Esophagus squamous epithelium (tissue), 4 donors: ENCODE results near the gene SREBF2.

Experiments used
- POLR2A ChIP-seq, 4 donors: fragments of 450-650 bp; IDR thresholded peaks; one replicate each; pipeline ENCODE4 v1.6.1; 2017; ENCODE audit warnings: antibody characterized with exemption in 4 of 4, mild to moderate bottlenecking in 4 of 4, moderate library complexity in 3 of 4
- TF ChIP-seq, protein P1 (sequence below), 6 experiments: fragments of 450-650 bp in 4 of 6; fragments of 200-600 bp in 2 of 6; sonication (generic) in 2 of 6; IDR thresholded peaks; one replicate each; pipeline ENCODE4 v1.5.1; 2016 to 2019; ENCODE audit warnings: antibody characterized with exemption in 6 of 6, mild to moderate bottlenecking in 4 of 6, moderate library complexity in 4 of 6

DNA sequence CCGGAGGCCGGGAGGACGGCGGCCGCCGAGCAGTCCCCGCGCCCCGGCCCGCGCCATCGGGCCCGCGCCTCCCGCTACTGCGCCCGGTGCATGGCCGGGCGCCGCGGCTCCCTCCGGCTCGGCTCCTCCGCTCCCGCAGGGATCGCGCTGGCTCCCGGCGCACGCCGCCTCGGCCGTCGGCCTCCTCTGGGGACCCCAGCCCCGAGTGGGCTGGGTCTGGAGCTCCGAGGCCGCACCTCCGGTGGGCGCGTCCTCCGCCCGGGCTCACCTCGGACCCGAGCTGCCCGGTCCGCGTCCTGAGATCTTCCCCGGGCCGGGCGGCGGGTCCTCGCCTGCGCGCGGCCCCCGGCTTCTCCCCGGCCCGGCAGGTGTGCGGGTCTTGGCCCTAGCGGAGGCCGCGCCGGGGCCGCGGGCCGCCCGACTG, 81.7 kb downstream of the SREBF2 start:
- TF ChIP-seq, protein P1, sequence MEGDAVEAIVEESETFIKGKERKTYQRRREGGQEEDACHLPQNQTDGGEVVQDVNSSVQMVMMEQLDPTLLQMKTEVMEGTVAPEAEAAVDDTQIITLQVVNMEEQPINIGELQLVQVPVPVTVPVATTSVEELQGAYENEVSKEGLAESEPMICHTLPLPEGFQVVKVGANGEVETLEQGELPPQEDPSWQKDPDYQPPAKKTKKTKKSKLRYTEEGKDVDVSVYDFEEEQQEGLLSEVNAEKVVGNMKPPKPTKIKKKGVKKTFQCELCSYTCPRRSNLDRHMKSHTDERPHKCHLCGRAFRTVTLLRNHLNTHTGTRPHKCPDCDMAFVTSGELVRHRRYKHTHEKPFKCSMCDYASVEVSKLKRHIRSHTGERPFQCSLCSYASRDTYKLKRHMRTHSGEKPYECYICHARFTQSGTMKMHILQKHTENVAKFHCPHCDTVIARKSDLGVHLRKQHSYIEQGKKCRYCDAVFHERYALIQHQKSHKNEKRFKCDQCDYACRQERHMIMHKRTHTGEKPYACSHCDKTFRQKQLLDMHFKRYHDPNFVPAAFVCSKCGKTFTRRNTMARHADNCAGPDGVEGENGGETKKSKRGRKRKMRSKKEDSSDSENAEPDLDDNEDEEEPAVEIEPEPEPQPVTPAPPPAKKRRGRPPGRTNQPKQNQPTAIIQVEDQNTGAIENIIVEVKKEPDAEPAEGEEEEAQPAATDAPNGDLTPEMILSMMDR (IDR thresholded peaks at IDR 0.05), result no peak
- TF ChIP-seq POLR2A (IDR thresholded peaks at IDR 0.05), result no peak
